T-cell (primary cell): ENCODE data around the gene ABCA8. TPM values are rescaled to one million over a fixed set of nuclear protein-coding genes. Genes with fewer than 3 reads are reported as not detected.

Experiments used
- ATAC-seq, 4 experiments: fragments of 200-7000 bp in 3 of 4; fragments of 150-1000 bp in 1 of 4; cut with Tn5 transposase; replicated peaks in 1 of 4; 1 replicate in 3 of 4; 2 replicates in 1 of 4; pipeline ENCODE4 v1.10.0; 2021; ENCODE audit warnings: moderate library complexity in 3 of 4, mild to moderate bottlenecking in 2 of 4, moderate number of reproducible peaks in 1 of 4
- CTCF ChIA-PET, 2 donors: fragments of 300-600 bp; sonication (Branson Sonifier 250); formaldehyde crosslinking; loops; one replicate each; lab custom pipeline; 2022; ENCODE audit warnings: antibody characterized with exemption in 2 of 2; lab: Charles Lee
- POLR2A ChIA-PET, 2 donors: fragments of 300-600 bp; sonication (Branson Sonifier 250); formaldehyde crosslinking; loops; one replicate each; lab custom pipeline; 2022; ENCODE audit warnings: antibody characterized with exemption in 2 of 2; lab: Charles Lee
- DNase-seq, 35 experiments: peaks; one replicate each; pipeline versions ENCODE4 v3.0.0 to v3.0.0-alpha.2; 2013 to 2023
- H3K27ac ChIP-seq: one replicate; pipeline ENCODE4 v1.5.1; 2013; ENCODE audit warnings: low read length
- H3K27me3 ChIP-seq, 2 experiments: replicated peaks in 1 of 2; 1 replicate in 1 of 2; 2 replicates in 1 of 2; pipeline versions ENCODE4 v1.6.1 to v1.7.0; 2013; ENCODE audit warnings: low read length in 1 of 2, mixed read lengths in 1 of 2; ENCODE audit not compliant: control insufficient read depth in 2 of 2, insufficient read depth in 2 of 2; ENCODE audit errors: extremely low read depth in 1 of 2
- H3K36me3 ChIP-seq, 2 donors: 1 replicate in 1 of 2; 2 replicates in 1 of 2; pipeline versions ENCODE4 v1.6.1 to v1.7.0; 2013; ENCODE audit warnings: low read length in 1 of 2; ENCODE audit not compliant: control insufficient read depth in 2 of 2, insufficient read depth in 1 of 2; ENCODE audit errors: extremely low read depth in 1 of 2
- H3K4me1 ChIP-seq, 2 experiments: 1 replicate in 1 of 2; 2 replicates in 1 of 2; pipeline versions ENCODE4 v1.6.1 to v1.7.0; 2013; ENCODE audit warnings: low read length in 2 of 2, mixed read lengths in 1 of 2; ENCODE audit not compliant: insufficient read depth in 2 of 2, control insufficient read depth in 1 of 2; ENCODE audit errors: extremely low read depth in 1 of 2
- H3K4me3 ChIP-seq, 2 donors: 1 replicate in 1 of 2; 2 replicates in 1 of 2; pipeline versions ENCODE4 v1.5.1 to v1.7.0; 2013; ENCODE audit warnings: mild to moderate bottlenecking in 2 of 2, low read length in 1 of 2, moderate library complexity in 1 of 2; ENCODE audit not compliant: control insufficient read depth in 1 of 2; ENCODE audit errors: extremely low read depth in 1 of 2
- H3K9me3 ChIP-seq: 2 replicates; pipeline ENCODE4 v1.7.0; 2013
- H3K27ac Mint-ChIP-seq, 2 donors: one replicate each; pipeline ENCODE4 v1.8.0; 2020 to 2021; ENCODE audit warnings: mild to moderate bottlenecking in 2 of 2, mixed read lengths in 2 of 2
- H3K27me3 Mint-ChIP-seq, 2 donors: one replicate each; pipeline ENCODE4 v1.8.0; 2021 to 2022; ENCODE audit warnings: mixed read lengths in 2 of 2
- H3K36me3 Mint-ChIP-seq: one replicate; pipeline ENCODE4 v1.8.0; 2021; ENCODE audit warnings: mixed read lengths
- H3K4me1 Mint-ChIP-seq, 3 donors: one replicate each; pipeline ENCODE4 v1.8.0; 2020 to 2022; ENCODE audit warnings: mixed read lengths in 3 of 3, mild to moderate bottlenecking in 1 of 3
- H3K4me3 Mint-ChIP-seq, 3 donors: one replicate each; pipeline ENCODE4 v1.8.0; 2020 to 2022; ENCODE audit warnings: mild to moderate bottlenecking in 3 of 3, mixed read lengths in 3 of 3, moderate library complexity in 3 of 3
- H3K9me3 Mint-ChIP-seq, 3 donors: one replicate each; pipeline ENCODE4 v1.8.0; 2020 to 2022; ENCODE audit warnings: mixed read lengths in 3 of 3
- WGBS: methylation state at CpG from one replicate; pipeline ENCODE4 v1.1.5; 2013; ENCODE audit warnings: missing lambda C conversion rate; ENCODE audit not compliant: insufficient coverage; 5-methylcytosine and 5-hydroxymethylcytosine counted together
- total RNA-seq, 35 experiments: library from RNA in 6 of 35; stranded (reverse) in 6 of 35; fragments of 120-200 nt in 1 of 35; gene quantifications; one replicate each; pipeline versions ENCODE4 v1.2.1 to v1.2.4 and lab custom pipeline; 2013 to 2026

The ABCA8 gene
- total RNA-seq, 5 donors from 2014 or later (not counting 1 experiment from before 2014, with no cell fraction given): 0.19 to 0.76 (median 0.32) TPM; not detected in 2

- Mint-ChIP-seq H3K27me3 (peaks cover 15 to 17% of the 10 kb centered on the region in 2 donors), H3K4me3 (no peak overlapping the region), H3K36me3 (no peaks in the 10 kb centered on the region), H3K27ac (no peak overlapping the region), H3K4me1 (no peaks in the 10 kb centered on the region), H3K9me3 (no peaks in the 10 kb centered on the region)
- Histone ChIP-seq H3K36me3 (no peaks in the 10 kb centered on the region), H3K4me1 (no peaks in the 10 kb centered on the region), H3K9me3 (no peaks in the 10 kb centered on the region), H3K27me3 (no peaks in the 10 kb centered on the region), H3K27ac (no peak overlapping the region), H3K4me3 (no peak overlapping the region)
- ChIA-PET CTCF (no interaction called here), POLR2A (no interaction called here)
- ATAC-seq (no peak), DNase-seq (no peak)
- 100% methylated on average over 1 of the region's 1 CpG for WGBS
These were observed 103.3 kb downstream of the ABCA8 start for GRCh38 chr17:68851890-68852289.

- H3K27ac Mint-ChIP-seq: no peak overlapping the region
- no peak for DNase-seq
- POLR2A ChIA-PET: no interaction called here
These were observed 104.3 kb downstream of the ABCA8 start for GRCh38 chr17:68850749-68851510.

GRCh38 chr17:68849673-68850610 is 105.2 kb downstream of the ABCA8 start:
- WGBS: 86% methylated on average over 2 of the region's 7 CpGs
- Mint-ChIP-seq H3K4me3 (no peak overlapping the region), H3K27ac (no peak overlapping the region), H3K9me3 (peaks cover 0 to 2% (median 0%) of the 10 kb centered on the region in 3 donors), H3K4me1 (no peaks in the 10 kb centered on the region), H3K27me3 (peaks cover 10 to 17% of the 10 kb centered on the region in 2 donors), H3K36me3 (no peaks in the 10 kb centered on the region)
- ChIA-PET CTCF (no interaction called here), POLR2A (interaction anchor here in 1 of 2 donors (0.6 kb wide), 1 partner anchor 38 kb away, joined by 3 read pairs; no protein-coding TSS in a partner anchor)
- no peaks in the 10 kb centered on the region for H3K36me3 ChIP-seq
- no peak overlapping the region for H3K4me3 ChIP-seq
- no peak for ATAC-seq
- no peaks in the 10 kb centered on the region for H3K9me3 ChIP-seq
- no peak for DNase-seq
- no peak overlapping the region for H3K27ac ChIP-seq
- H3K4me1 ChIP-seq: no peaks in the 10 kb centered on the region
- no peaks in the 10 kb centered on the region for H3K27me3 ChIP-seq

More at GRCh38 chr17:68850749-68851510, 104.3 kb downstream of the ABCA8 start:
- no peak overlapping the region for H3K4me3 ChIP-seq
- Mint-ChIP-seq H3K4me1 (no peaks in the 10 kb centered on the region), H3K4me3 (no peak overlapping the region), H3K9me3 (no peaks in the 10 kb centered on the region), H3K27me3 (peaks cover 12 to 17% of the 10 kb centered on the region in 2 donors), H3K36me3 (no peaks in the 10 kb centered on the region)
- CTCF ChIA-PET: no interaction called here
- no peaks in the 10 kb centered on the region for H3K27me3 ChIP-seq
- no peaks in the 10 kb centered on the region for H3K36me3 ChIP-seq
- no peak for ATAC-seq
- H3K9me3 ChIP-seq: no peaks in the 10 kb centered on the region
- no peaks in the 10 kb centered on the region for H3K4me1 ChIP-seq
- no CpG with 5 or more reads among the region's 2 CpGs for WGBS
- H3K27ac ChIP-seq: no peak overlapping the region

- Histone ChIP-seq H3K9me3 (no peaks in the 10 kb centered on the region), H3K27me3 (no peaks in the 10 kb centered on the region), H3K36me3 (no peaks in the 10 kb centered on the region), H3K4me1 (no peaks in the 10 kb centered on the region), H3K27ac (no peak overlapping the region), H3K4me3 (no peak overlapping the region)
- Mint-ChIP-seq H3K4me3 (no peak overlapping the region), H3K9me3 (peaks cover 0 to 2% (median 0%) of the 10 kb centered on the region in 3 donors), H3K4me1 (no peaks in the 10 kb centered on the region), H3K27ac (no peak overlapping the region), H3K27me3 (peaks cover 12 to 14% of the 10 kb centered on the region in 2 donors), H3K36me3 (no peaks in the 10 kb centered on the region)
- no peak for DNase-seq
- CTCF ChIA-PET: no interaction called here
- ATAC-seq: no peak
- POLR2A ChIA-PET: no interaction called here
- WGBS: 44% methylated on average over 1 of the region's 1 CpG
These were observed 107.5 kb downstream of the ABCA8 start for GRCh38 chr17:68847711-68848110.

GRCh38 chr17:68843522-68843921 is 111.7 kb downstream of the ABCA8 start:
- no peaks in the 10 kb centered on the region for H3K9me3 ChIP-seq
- peaks cover 5 to 27% of the 10 kb centered on the region in 2 donors for H3K27me3 Mint-ChIP-seq
- peaks cover 0 to 2% (median 0%) of the 10 kb centered on the region in 3 donors for H3K9me3 Mint-ChIP-seq
- H3K27me3 ChIP-seq: peaks cover 0 to 8% of the 10 kb centered on the region in 2 experiments
- no peak overlapping the region for H3K4me3 ChIP-seq
- ChIA-PET POLR2A (no interaction called here), CTCF (no interaction called here)
- H3K4me1 Mint-ChIP-seq: no peaks in the 10 kb centered on the region
- no peak overlapping the region for H3K27ac Mint-ChIP-seq
- DNase-seq (no peak), ATAC-seq (no peak)
- H3K36me3 ChIP-seq: no peaks in the 10 kb centered on the region
- H3K27ac ChIP-seq: no peak overlapping the region
- no peak overlapping the region for H3K4me3 Mint-ChIP-seq
- no CpG with 5 or more reads among the region's 3 CpGs for WGBS
- H3K4me1 ChIP-seq: no peaks in the 10 kb centered on the region
- H3K36me3 Mint-ChIP-seq: no peaks in the 10 kb centered on the region

- H3K4me1 Mint-ChIP-seq: no peaks in the 10 kb centered on the region
- no peaks in the 10 kb centered on the region for H3K36me3 ChIP-seq
- 71% methylated on average over 4 of the region's 4 CpGs for WGBS
These were observed 115.1 kb downstream of the ABCA8 start for GRCh38 chr17:68840073-68840472.

More at GRCh38 chr17:68840073-68840472, 115.1 kb downstream of the ABCA8 start:
- Histone ChIP-seq H3K27ac (no peak overlapping the region), H3K4me3 (no peak overlapping the region), H3K27me3 (peaks cover 0 to 10% of the 10 kb centered on the region in 2 experiments), H3K9me3 (no peaks in the 10 kb centered on the region), H3K4me1 (no peaks in the 10 kb centered on the region)
- H3K27me3 Mint-ChIP-seq: peaks cover 18 to 41% of the 10 kb centered on the region in 2 donors
- ChIA-PET CTCF (no interaction called here), POLR2A (no interaction called here)
- ATAC-seq: no peak
- no peaks in the 10 kb centered on the region for H3K36me3 Mint-ChIP-seq
- peaks cover 0 to 1% (median 0%) of the 10 kb centered on the region in 3 donors for H3K9me3 Mint-ChIP-seq
- DNase-seq: no peak
- no peak overlapping the region for H3K27ac Mint-ChIP-seq
- no peak overlapping the region for H3K4me3 Mint-ChIP-seq
